Activated CD8-positive, alpha-beta memory T cell treated with anti-CD3 and anti-CD28 coated beads, Interleukin-2, amount 50 U/mL, for 1 hour (primary cell): ENCODE results near the gene SND1.

Experiments
- DNase-seq: peaks from one replicate; pipeline ENCODE4 v3.0.0-alpha.2; 2020; ENCODE audit errors: extremely low read depth

The SND1 gene

GRCh38 chr7:128068785-128069184 lies 416.8 kb downstream of the SND1 start:
- DNase-seq = no peak

GRCh38 chr7:128069373-128070364 lies 417.7 kb downstream of the SND1 start:
- no peak for DNase-seq

- DNase-seq = no peak
These were observed 419.4 kb downstream of the SND1 start for GRCh38 chr7:128071376-128071775.

- no peak for DNase-seq
These were observed 419.8 kb downstream of the SND1 start for GRCh38 chr7:128071801-128072200.

GRCh38 chr7:128073671-128074310 lies 421.8 kb downstream of the SND1 start:
- DNase-seq = no peak

GRCh38 chr7:128074336-128074735 lies 422.3 kb downstream of the SND1 start:
- no peak for DNase-seq

GRCh38 chr7:128074736-128075135 lies 422.7 kb downstream of the SND1 start:
- no peak for DNase-seq

- no peak for DNase-seq
These were observed 423.5 kb downstream of the SND1 start for GRCh38 chr7:128075242-128076095.

- no peak for DNase-seq
These were observed 424.3 kb downstream of the SND1 start for GRCh38 chr7:128076196-128076795.

- no peak for DNase-seq
These were observed 424.8 kb downstream of the SND1 start for GRCh38 chr7:128076796-128077271.

GRCh38 chr7:128078309-128078708 lies 426.3 kb downstream of the SND1 start:
- no peak for DNase-seq

GRCh38 chr7:128080169-128080568 lies 428.2 kb downstream of the SND1 start:
- DNase-seq = no peak

- no peak for DNase-seq
These were observed 429.4 kb downstream of the SND1 start for GRCh38 chr7:128081351-128081750.

- no peak for DNase-seq
These were observed 429.8 kb downstream of the SND1 start for GRCh38 chr7:128081808-128082207.

GRCh38 chr7:128082431-128082830 lies 430.4 kb downstream of the SND1 start:
- no peak for DNase-seq

GRCh38 chr7:128084896-128085608 lies 433.1 kb downstream of the SND1 start:
- DNase-seq = no peak

- DNase-seq = no peak
These were observed 438.5 kb downstream of the SND1 start for GRCh38 chr7:128090492-128090891.

- no peak for DNase-seq
These were observed 439.1 kb downstream of the SND1 start for GRCh38 chr7:128091106-128091505.

- no peak for DNase-seq
These were observed 440.2 kb downstream of the SND1 start for GRCh38 chr7:128092221-128092620.

GRCh38 chr7:128093614-128094570 lies 441.9 kb downstream of the SND1 start:
- no peak for DNase-seq
